LNCaP clone FGC (cell line): ENCODE data around the gene KLKB1.

Experiments
- DNase-seq: peaks from one replicate; pipeline ENCODE4 v3.0.0-alpha.2; 2011; ENCODE audit warnings: low read depth
- H3K4me3 ChIP-seq: 2 replicates; pipeline ENCODE4 v1.5.1; 2011; ENCODE audit warnings: mild to moderate bottlenecking, low read depth, low read length, control low read depth
- CTCF ChIP-seq: IDR thresholded peaks from 2 replicates; pipeline ENCODE4 v1.5.1; 2012; ENCODE audit warnings: mild to moderate bottlenecking; ENCODE audit not compliant: control insufficient read depth, insufficient read depth; ENCODE audit errors: extremely low read depth

Gene KLKB1

GRCh38 chr4:186203406-186203805 is 23.9 kb upstream of the KLKB1 start:
- peak overlapping the region; percentile 41 for H3K4me3 ChIP-seq
- TF ChIP-seq CTCF = no peak
- peak; percentile 44 for DNase-seq

GRCh38 chr4:186204103-186204559 is 23.2 kb upstream of the KLKB1 start:
- peak; percentile 68 for DNase-seq
- no peak for TF ChIP-seq CTCF
- H3K4me3 ChIP-seq = peak overlapping the region; percentile 56

- peak overlapping the region; percentile 56 for H3K4me3 ChIP-seq
- no peak for TF ChIP-seq CTCF
These were observed 22.6 kb upstream of the KLKB1 start for GRCh38 chr4:186204686-186205085.

GRCh38 chr4:186205156-186205555 is 22.2 kb upstream of the KLKB1 start:
- DNase-seq = no peak
- peak overlapping the region; percentile 56 for H3K4me3 ChIP-seq
- TF ChIP-seq CTCF = no peak

More at GRCh38 chr4:186204686-186205085, 22.6 kb upstream of the KLKB1 start:
- DNase-seq = no peak

GRCh38 chr4:186216465-186217024 is 10.8 kb upstream of the KLKB1 start:
- no peak for DNase-seq
- no peak overlapping the region for H3K4me3 ChIP-seq
- no peak for TF ChIP-seq CTCF

- no peak for TF ChIP-seq CTCF
- H3K4me3 ChIP-seq = no peak overlapping the region
- no peak for DNase-seq
These were observed 9.5 kb upstream of the KLKB1 start for GRCh38 chr4:186217733-186218293.

- no peak for TF ChIP-seq CTCF
- no peak overlapping the region for H3K4me3 ChIP-seq
These were observed 5.7 kb upstream of the KLKB1 start for GRCh38 chr4:186221624-186222023.

More at GRCh38 chr4:186221624-186222023, 5.7 kb upstream of the KLKB1 start:
- DNase-seq = no peak
